A673 (cell line): ENCODE results near the gene IL1RAPL2.

ENCODE experiments used
- EZH2 ChIP-seq: fragments of 200-600 bp; sonication (generic); IDR thresholded peaks from 2 replicates; pipeline ENCODE4 v1.6.1; 2017; ENCODE audit warnings: borderline replicate concordance, low read depth, mild to moderate bottlenecking, mixed read lengths, antibody characterized with exemption, low read length; ENCODE audit not compliant: poor library complexity, severe bottlenecking
- TF ChIP-seq, protein P1 (sequence below): fragments of 300-800, 200-600 bp; sonication (generic); conservative IDR thresholded peaks from 2 replicates; pipeline ENCODE4 v1.5.1; 2017; ENCODE audit warnings: low read depth, mild to moderate bottlenecking, antibody characterized with exemption, low read length, moderate library complexity, mixed read lengths

GRCh38 chrX:105221374-105221773 is 655.4 kb downstream of the IL1RAPL2 start:
- TF ChIP-seq, protein P1, sequence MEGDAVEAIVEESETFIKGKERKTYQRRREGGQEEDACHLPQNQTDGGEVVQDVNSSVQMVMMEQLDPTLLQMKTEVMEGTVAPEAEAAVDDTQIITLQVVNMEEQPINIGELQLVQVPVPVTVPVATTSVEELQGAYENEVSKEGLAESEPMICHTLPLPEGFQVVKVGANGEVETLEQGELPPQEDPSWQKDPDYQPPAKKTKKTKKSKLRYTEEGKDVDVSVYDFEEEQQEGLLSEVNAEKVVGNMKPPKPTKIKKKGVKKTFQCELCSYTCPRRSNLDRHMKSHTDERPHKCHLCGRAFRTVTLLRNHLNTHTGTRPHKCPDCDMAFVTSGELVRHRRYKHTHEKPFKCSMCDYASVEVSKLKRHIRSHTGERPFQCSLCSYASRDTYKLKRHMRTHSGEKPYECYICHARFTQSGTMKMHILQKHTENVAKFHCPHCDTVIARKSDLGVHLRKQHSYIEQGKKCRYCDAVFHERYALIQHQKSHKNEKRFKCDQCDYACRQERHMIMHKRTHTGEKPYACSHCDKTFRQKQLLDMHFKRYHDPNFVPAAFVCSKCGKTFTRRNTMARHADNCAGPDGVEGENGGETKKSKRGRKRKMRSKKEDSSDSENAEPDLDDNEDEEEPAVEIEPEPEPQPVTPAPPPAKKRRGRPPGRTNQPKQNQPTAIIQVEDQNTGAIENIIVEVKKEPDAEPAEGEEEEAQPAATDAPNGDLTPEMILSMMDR: no peak
- TF ChIP-seq EZH2: no peak
